ENCODE data around the gene NT5C2. TPM values are rescaled to one million over a fixed set of nuclear protein-coding genes. Genes with fewer than 3 reads are reported as not detected.
"Not testable (repeated sequence)": the region's sequence is repeated elsewhere in the genome, so short reads cannot be mapped to it uniquely, and the experiment has no call there.

Gene NT5C2
- polyA plus RNA-seq, 12 donors, result 113 to 226 (median 162) TPM; not detected in 1

DNA sequence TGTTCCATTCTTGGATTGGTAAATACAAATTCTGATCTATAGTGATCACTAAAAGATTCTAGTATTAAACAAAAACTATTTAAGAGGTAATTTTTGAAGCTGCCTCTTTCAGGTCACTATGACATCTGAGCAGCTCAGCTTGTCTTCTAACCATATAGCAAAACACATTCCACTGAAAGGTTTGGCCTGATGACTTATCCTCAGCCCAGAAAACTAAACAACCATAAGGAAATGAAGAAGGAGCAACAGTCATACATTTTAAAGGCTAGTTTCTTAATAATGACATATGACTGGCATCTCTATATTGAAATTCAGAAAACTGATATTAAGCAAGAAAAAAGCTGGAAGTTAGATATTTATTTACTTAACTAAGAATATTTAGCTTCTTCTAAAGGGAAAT lies 24.6 kb downstream of the NT5C2 start:
- no peak for DNase-seq

- not testable (repeated sequence) for DNase-seq
These were observed 25.5 kb downstream of the NT5C2 start for GRCh38 chr10:103167554-103167953.

- no peak for DNase-seq
These were observed 26.5 kb downstream of the NT5C2 start for GRCh38 chr10:103166523-103166922.

DNA sequence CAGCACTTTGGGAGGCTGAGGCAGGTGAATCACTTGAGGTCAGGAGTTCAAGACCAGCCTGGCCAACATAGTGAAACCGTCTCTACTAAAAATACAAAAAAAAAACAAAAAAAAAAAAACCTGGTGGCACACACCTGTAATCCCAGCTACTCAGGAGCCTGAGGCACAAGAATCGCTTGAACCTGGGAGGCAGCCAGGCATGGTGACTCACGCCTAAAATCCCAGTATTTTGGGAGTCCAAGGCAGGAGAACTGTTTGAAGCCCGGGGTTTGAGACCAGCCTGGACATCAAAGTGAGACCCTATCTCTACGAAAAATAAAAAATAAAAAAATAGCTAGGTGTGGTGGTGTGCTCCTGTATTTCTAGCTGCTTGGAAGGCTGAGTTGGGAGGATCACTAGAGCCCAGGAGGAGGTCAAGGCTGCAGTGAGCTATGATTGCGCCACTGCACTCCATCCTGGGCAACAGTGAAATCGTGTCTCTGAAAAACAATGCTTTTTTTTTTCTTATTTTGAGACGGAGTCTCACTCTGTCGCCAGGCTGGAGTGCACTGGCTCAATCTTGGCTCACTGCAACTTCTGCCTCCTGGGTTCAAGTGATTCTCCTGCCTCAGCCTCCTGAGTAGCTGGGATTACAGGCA lies 29.2 kb downstream of the NT5C2 start:
- not testable (repeated sequence) for DNase-seq

GRCh38 chr10:103157246-103157645 lies 35.8 kb downstream of the NT5C2 start:
- no peak for DNase-seq

- no peak for DNase-seq
These were observed 37.5 kb downstream of the NT5C2 start for GRCh38 chr10:103155471-103156085.

- peak; percentile 74 for DNase-seq
These were observed 38.4 kb downstream of the NT5C2 start for GRCh38 chr10:103154521-103155299.

DNA sequence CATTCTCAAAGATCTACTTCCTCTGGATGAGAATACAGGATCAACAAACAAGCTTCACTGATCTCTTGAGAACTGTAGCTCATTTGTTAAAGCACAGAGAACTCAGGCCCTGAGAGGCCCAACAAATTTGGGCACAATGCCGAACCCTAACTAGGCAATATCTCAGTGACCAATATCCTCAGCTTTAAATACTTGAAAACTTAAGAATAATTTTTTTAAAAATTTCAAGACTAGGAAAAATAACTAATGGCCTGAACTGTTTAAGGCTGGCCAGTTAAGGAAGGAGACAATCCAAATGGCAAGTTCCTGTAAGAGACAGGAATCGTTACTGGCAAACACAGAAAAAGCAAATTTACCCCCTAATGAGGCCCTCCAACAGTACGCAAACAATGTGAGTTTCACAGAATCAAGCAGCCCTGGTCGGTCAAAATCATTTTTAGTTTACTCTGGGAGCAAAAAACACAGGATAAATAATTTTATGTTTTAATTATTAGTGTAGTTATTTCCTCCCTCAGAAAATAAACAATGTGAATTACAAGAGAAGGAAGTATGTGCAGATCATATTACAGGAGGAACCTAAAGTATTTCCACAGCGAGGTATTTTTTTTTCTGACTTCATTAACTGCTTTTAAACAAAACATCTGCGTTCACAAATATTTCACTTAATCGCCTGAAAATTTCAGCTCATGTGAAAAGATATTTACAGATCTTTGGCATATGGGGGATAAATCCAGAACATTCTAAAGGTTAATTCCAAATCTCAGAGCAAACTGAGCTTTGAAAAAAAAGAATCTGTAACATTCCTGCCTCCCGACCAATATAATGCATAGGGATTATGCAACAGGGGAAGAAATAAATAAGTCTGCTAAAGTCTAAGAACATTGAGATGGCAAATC lies 39.5 kb downstream of the NT5C2 start:
- peak; percentile 61 for DNase-seq

GRCh38 chr10:103149991-103150622 lies 43.0 kb downstream of the NT5C2 start:
- DNase-seq, result no peak

DNA sequence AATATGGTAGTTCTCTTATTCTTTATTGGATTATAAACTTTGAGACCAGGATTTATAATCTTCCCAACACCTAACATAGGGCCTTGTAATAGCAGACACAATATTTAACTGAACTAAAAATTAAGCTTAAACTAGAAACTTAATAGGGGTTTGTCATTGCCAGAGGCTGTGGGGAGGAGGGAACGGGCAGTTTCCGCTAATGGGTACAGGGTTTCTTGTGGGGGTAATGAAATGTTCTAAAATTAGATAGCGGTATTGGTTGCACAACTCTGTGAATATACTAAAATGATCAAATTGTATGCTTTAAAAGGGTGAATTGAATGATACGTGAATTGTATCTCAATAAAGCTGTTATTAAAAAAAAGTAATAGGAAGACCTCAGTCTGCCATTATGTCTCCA lies 45.4 kb downstream of the NT5C2 start:
- DNase-seq, result no peak

GRCh38 chr10:103145860-103146466 lies 47.1 kb downstream of the NT5C2 start:
- peak; percentile 73 for DNase-seq

GRCh38 chr10:103145046-103145445 lies 48.0 kb downstream of the NT5C2 start:
- no peak for DNase-seq

DNA sequence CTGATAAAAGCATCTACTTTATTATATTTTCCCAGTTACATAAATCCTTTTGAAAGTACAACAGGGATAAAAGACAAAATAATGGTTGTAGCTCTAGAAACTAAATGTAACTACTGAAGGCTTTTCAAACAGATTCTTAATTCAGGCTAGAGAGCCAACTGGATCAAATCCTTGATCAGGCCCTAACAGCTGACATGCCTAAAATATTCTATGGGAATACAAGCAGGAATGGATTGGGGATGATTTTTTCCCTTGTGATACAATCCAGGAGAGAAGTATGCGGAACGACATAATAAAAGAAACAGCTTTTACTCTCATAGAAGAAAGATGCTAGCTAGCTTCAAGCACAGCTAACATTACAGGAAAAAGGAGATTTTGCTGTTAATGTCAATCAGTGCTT lies 49.0 kb downstream of the NT5C2 start:
- peak; percentile 33 for DNase-seq

- DNase-seq, result not testable (repeated sequence)
These were observed 49.4 kb downstream of the NT5C2 start for GRCh38 chr10:103143641-103144040.

- no peak for DNase-seq
These were observed 51.1 kb downstream of the NT5C2 start for GRCh38 chr10:103141950-103142349.

- DNase-seq, result no peak
These were observed 52.6 kb downstream of the NT5C2 start for GRCh38 chr10:103140469-103140868.

DNA sequence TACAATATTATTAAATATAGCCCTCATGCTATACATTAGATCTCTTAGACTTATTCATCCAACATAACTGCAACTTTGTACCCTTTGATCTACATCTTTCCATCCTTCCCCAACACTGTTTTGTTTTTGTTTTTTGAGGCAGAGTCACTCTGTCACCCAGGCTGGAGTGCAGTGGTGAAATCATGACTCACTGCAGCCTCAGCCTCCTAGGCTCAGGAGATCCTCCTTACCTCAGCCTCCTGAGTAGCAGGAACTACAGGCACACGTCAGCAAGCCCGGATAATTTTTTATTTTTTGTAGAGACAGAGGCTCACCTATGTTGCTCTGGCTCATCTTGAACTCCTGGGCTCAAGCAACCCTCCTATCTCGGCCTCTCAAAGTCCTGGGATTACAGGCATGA lies 53.3 kb downstream of the NT5C2 start:
- DNase-seq, result no peak

DNA sequence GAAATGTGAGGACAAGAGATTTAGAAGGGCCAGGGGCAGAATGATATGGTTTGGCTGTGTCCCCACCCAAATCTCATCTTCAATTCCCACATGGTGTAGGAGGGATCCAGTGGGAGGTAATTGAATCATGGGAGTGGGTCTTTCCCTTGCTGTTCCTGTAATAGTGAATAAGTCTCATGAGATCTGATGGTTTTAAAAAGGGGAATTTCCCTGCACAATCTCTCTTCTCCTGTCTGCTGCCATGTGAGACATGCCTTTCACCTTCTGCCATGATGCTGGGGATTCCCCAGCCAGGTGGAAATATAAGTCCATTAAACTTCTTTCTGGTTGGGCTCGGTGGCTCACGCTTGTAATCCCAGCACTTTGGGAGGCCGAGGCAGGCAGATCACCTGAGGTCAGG lies 57.9 kb downstream of the NT5C2 start:
- not testable (repeated sequence) for DNase-seq

GRCh38 chr10:103130910-103131309 lies 62.2 kb downstream of the NT5C2 start:
- DNase-seq, result no peak

- DNase-seq, result not testable (repeated sequence)
These were observed 62.9 kb downstream of the NT5C2 start for GRCh38 chr10:103130180-103130579.

GRCh38 chr10:103127241-103127640 lies 65.8 kb downstream of the NT5C2 start:
- no peak for DNase-seq

Data from muscle of arm (tissue), 12 donors.